Natural killer cell (primary cell): ENCODE results near the gene ZNF750. TPM values are rescaled to one million over a fixed set of nuclear protein-coding genes. Genes with fewer than 3 reads are reported as not detected.

Experiments used
- ATAC-seq, 3 donors: fragments of 150-1000 bp in 2 of 3; fragments of 200-7000 bp in 1 of 3; cut with Tn5 transposase; 1 replicate in 1 of 3; 2 replicates in 2 of 3; pipeline ENCODE4 v1.10.0; 2021; ENCODE audit warnings: mild to moderate bottlenecking in 2 of 3, moderate library complexity in 2 of 3
- DNase-seq, 2 donors: peaks; one replicate each; pipeline versions ENCODE4 v3.0.0 to v3.0.0-alpha.2; 2013 to 2021; ENCODE audit warnings: mixed read lengths in 1 of 2
- H3K27ac ChIP-seq: one replicate; pipeline ENCODE4 v1.5.1; 2013; ENCODE audit warnings: mild to moderate bottlenecking, low read length
- H3K27me3 ChIP-seq: one replicate; pipeline ENCODE4 v1.6.1; 2013; ENCODE audit warnings: low read length; ENCODE audit not compliant: control insufficient read depth, insufficient read depth
- H3K36me3 ChIP-seq: one replicate; pipeline ENCODE4 v1.6.1; 2013; ENCODE audit warnings: low read length; ENCODE audit not compliant: control insufficient read depth, insufficient read depth
- H3K4me1 ChIP-seq: one replicate; pipeline ENCODE4 v1.6.1; 2013; ENCODE audit warnings: low read length; ENCODE audit not compliant: control insufficient read depth, insufficient read depth
- H3K4me3 ChIP-seq: one replicate; pipeline ENCODE4 v1.5.1; 2013; ENCODE audit warnings: low read length
- H3K9me3 ChIP-seq: one replicate; pipeline ENCODE4 v1.6.1; 2013; ENCODE audit warnings: low read length; ENCODE audit not compliant: control insufficient read depth, insufficient read depth
- H3K27ac Mint-ChIP-seq, 2 donors: one replicate each; pipeline ENCODE4 v1.8.0; 2022; ENCODE audit warnings: mild to moderate bottlenecking in 2 of 2, mixed read lengths in 2 of 2, moderate library complexity in 1 of 2
- H3K27me3 Mint-ChIP-seq, 2 donors: one replicate each; pipeline ENCODE4 v1.8.0; 2022; ENCODE audit warnings: low read depth in 2 of 2, mixed read lengths in 2 of 2
- H3K36me3 Mint-ChIP-seq: one replicate; pipeline ENCODE4 v1.8.0; 2022; ENCODE audit warnings: mixed read lengths
- H3K4me1 Mint-ChIP-seq, 2 donors: one replicate each; pipeline ENCODE4 v1.8.0; 2022; ENCODE audit warnings: mixed read lengths in 2 of 2
- H3K4me3 Mint-ChIP-seq: one replicate; pipeline ENCODE4 v1.8.0; 2022; ENCODE audit warnings: mild to moderate bottlenecking, moderate library complexity, mixed read lengths
- H3K9me3 Mint-ChIP-seq, 2 donors: one replicate each; pipeline ENCODE4 v1.8.0; 2022; ENCODE audit warnings: mixed read lengths in 2 of 2
- WGBS: methylation state at CpG from one replicate; pipeline ENCODE4 v1.1.7; 2013; ENCODE audit warnings: missing lambda C conversion rate; ENCODE audit not compliant: insufficient coverage; 5-methylcytosine and 5-hydroxymethylcytosine counted together
- intact Hi-C: fragments of 100-400 bp; cut with micrococcal nuclease; formaldehyde crosslinking; loops from one replicate; pipeline ENCODE4 v1.14.2; 2022
- total RNA-seq, 4 donors: library from RNA; stranded (reverse); fragments of 120-200 nt in 1 of 4; gene quantifications; one replicate each; pipeline versions ENCODE4 v1.2.3 to v1.2.4, GENCODE V29; 2013 to 2022
- TF ChIP-seq, protein P1 (sequence below): fragments of 200-600 bp; IDR thresholded peaks from one replicate; pipeline ENCODE4 v1.8.0; 2022; ENCODE audit warnings: antibody characterized with exemption

ZNF750 gene
- total RNA-seq, 3 donors from 2014 or later (not counting 1 experiment from before 2014, with no cell fraction given) = not detected

DNA sequence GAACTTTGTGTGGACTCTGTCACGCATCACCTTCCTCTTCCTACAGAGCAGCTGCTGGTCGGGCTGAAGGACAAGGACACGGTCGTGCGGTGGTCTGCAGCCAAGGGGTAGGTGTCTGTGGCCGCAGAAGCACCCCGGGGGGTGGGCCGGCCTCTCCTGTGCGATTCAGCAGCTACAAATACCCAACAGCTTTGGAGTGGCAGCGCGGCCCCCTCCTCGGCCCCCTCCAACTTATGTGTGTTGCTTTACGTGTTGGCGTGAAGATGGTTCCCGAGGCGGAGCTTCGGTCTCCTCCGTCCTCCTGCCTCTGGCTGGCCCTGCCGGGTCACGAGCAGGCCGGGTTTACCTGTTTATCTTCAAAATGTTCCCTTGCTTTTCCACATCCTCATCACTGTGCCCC lies 32.3 kb downstream of the ZNF750 start:
- H3K4me1 Mint-ChIP-seq = peaks cover 0 to 5% of the 10 kb centered on the region in 2 donors
- no peaks in the 10 kb centered on the region for H3K27me3 Mint-ChIP-seq
- H3K27ac Mint-ChIP-seq = no peak overlapping the region
- H3K4me1 ChIP-seq = no peaks in the 10 kb centered on the region
- ATAC-seq = no peak
- H3K4me3 Mint-ChIP-seq = no peak overlapping the region
- WGBS = 97% methylated on average over 21 of the region's 21 CpGs
- no peak overlapping the region for H3K4me3 ChIP-seq
- TF ChIP-seq, protein P1, sequence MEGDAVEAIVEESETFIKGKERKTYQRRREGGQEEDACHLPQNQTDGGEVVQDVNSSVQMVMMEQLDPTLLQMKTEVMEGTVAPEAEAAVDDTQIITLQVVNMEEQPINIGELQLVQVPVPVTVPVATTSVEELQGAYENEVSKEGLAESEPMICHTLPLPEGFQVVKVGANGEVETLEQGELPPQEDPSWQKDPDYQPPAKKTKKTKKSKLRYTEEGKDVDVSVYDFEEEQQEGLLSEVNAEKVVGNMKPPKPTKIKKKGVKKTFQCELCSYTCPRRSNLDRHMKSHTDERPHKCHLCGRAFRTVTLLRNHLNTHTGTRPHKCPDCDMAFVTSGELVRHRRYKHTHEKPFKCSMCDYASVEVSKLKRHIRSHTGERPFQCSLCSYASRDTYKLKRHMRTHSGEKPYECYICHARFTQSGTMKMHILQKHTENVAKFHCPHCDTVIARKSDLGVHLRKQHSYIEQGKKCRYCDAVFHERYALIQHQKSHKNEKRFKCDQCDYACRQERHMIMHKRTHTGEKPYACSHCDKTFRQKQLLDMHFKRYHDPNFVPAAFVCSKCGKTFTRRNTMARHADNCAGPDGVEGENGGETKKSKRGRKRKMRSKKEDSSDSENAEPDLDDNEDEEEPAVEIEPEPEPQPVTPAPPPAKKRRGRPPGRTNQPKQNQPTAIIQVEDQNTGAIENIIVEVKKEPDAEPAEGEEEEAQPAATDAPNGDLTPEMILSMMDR = no peak
- DNase-seq = no peak
- H3K9me3 ChIP-seq = no peaks in the 10 kb centered on the region
- H3K36me3 ChIP-seq = peaks cover 9% of the 10 kb centered on the region
- no peaks in the 10 kb centered on the region for H3K36me3 Mint-ChIP-seq
- H3K27me3 ChIP-seq = no peaks in the 10 kb centered on the region
- no peaks in the 10 kb centered on the region for H3K9me3 Mint-ChIP-seq
- no peak overlapping the region for H3K27ac ChIP-seq
- intact Hi-C loops = no loop called here

DNA sequence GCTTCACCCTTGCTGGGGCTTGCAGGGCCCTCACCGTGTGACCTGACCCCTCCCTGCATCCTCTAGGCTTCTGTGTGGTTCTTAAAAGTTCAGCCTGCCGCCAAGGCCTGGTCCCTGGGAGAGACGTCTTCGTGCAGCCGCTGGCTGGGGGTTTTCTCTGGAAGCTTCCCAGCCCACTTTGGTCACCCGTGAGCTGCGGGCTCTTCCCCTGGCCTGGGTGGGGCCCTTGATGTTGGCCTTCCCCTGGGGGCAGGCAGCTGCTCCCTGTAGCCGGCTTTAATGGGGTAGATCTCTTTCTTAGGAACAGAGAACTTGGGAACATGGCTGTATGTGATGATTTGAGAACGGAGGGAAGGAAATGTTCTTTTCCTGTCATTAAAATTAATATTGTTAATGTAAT lies 32.7 kb downstream of the ZNF750 start:
- H3K9me3 ChIP-seq = no peaks in the 10 kb centered on the region
- intact Hi-C loops = no loop called here
- no peaks in the 10 kb centered on the region for H3K27me3 Mint-ChIP-seq
- DNase-seq = no peak
- no peak overlapping the region for H3K4me3 Mint-ChIP-seq
- H3K27ac Mint-ChIP-seq = no peak overlapping the region
- no peaks in the 10 kb centered on the region for H3K36me3 Mint-ChIP-seq
- TF ChIP-seq, protein P1 = no peak
- H3K4me1 Mint-ChIP-seq = peaks cover 0 to 8% of the 10 kb centered on the region in 2 donors
- H3K36me3 ChIP-seq = peaks cover 9% of the 10 kb centered on the region
- WGBS = 96% methylated on average over 9 of the region's 9 CpGs
- no peak for ATAC-seq
- no peaks in the 10 kb centered on the region for H3K4me1 ChIP-seq
- no peak overlapping the region for H3K4me3 ChIP-seq
- H3K9me3 Mint-ChIP-seq = no peaks in the 10 kb centered on the region
- no peak overlapping the region for H3K27ac ChIP-seq
- H3K27me3 ChIP-seq = no peaks in the 10 kb centered on the region

DNA sequence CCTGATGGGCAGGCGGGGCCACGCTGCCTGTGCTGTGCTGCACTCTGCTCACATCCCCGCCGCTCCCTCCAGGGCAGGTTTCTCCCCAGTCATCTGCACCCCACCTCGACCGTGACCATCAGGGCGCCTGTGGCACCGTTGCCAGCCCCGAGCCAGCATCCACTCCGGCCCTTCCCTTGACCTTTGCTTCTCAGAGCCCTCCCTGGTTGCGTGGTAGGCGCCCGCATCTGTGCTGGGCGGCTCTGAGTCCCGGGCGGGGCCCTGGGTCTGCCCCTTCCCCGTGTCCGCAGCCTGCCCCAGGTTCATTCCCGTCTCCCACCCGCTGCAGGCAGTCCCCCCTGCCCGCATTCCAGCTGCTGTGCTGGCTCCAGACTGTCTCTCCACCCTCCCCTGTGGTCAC lies 33.2 kb downstream of the ZNF750 start:
- Mint-ChIP-seq H3K9me3 (no peaks in the 10 kb centered on the region), H3K27me3 (no peaks in the 10 kb centered on the region), H3K27ac (no peak overlapping the region), H3K4me3 (no peak overlapping the region), H3K4me1 (peaks cover 0 to 9% of the 10 kb centered on the region in 2 donors), H3K36me3 (no peaks in the 10 kb centered on the region)
- DNase-seq (no peak), ATAC-seq (no peak)
- TF ChIP-seq, protein P1 = no peak
- Histone ChIP-seq H3K4me3 (no peak overlapping the region), H3K27ac (no peak overlapping the region), H3K36me3 (peaks cover 9% of the 10 kb centered on the region), H3K4me1 (no peaks in the 10 kb centered on the region), H3K27me3 (no peaks in the 10 kb centered on the region), H3K9me3 (no peaks in the 10 kb centered on the region)
- 97% methylated on average over 21 of the region's 21 CpGs for WGBS
- intact Hi-C loops = no loop called here

DNA sequence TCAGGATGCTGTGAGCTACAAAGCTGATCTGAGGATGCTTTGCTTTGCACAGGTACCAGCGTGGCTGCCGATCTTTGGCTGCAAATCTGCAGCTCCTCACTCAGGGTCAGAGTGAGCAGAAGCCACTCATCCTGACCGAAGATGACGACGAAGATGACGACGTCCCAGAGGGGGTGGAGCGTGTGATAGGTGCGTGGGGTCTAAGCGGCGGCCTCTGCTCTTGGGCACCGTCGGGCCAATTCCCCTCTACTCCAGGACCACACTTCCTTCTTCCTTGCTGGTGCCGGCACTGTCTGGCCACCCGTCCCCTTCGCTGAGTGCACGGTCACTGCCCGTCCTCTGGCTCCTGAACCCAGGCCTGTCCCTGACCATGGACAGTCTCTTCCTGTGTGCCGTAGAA lies 34.0 kb downstream of the ZNF750 start:
- Mint-ChIP-seq H3K4me3 (no peak overlapping the region), H3K27me3 (no peaks in the 10 kb centered on the region), H3K9me3 (no peaks in the 10 kb centered on the region), H3K36me3 (no peaks in the 10 kb centered on the region), H3K27ac (no peak overlapping the region), H3K4me1 (peaks cover 6 to 15% of the 10 kb centered on the region in 2 donors)
- TF ChIP-seq, protein P1 = no peak
- intact Hi-C loops = no loop called here
- no peak for ATAC-seq
- H3K27ac ChIP-seq = no peak overlapping the region
- H3K27me3 ChIP-seq = no peaks in the 10 kb centered on the region
- no peaks in the 10 kb centered on the region for H3K9me3 ChIP-seq
- H3K4me3 ChIP-seq = no peak overlapping the region
- H3K4me1 ChIP-seq = no peaks in the 10 kb centered on the region
- peaks cover 9% of the 10 kb centered on the region for H3K36me3 ChIP-seq
- WGBS = 94% methylated on average over 19 of the region's 19 CpGs
- no peak for DNase-seq
